SK-N-SH treated with all-trans-retinoic acid at 6 μM for 48 hours (cell line): ENCODE results near the gene LRP2.

Experiments used
- ATAC-seq: fragments of 200-7000 bp; cut with Tn5 transposase; 3 replicates; pipeline ENCODE4 v1.9.1; 2020; ENCODE audit warnings: mild to moderate bottlenecking, moderate library complexity
- ARNTL ChIP-seq: fragments of 450-650 bp; formaldehyde crosslinking; IDR thresholded peaks from 2 replicates; pipeline ENCODE4 v1.5.0; 2020; ENCODE audit warnings: low read depth, mild to moderate bottlenecking, moderate library complexity, borderline replicate concordance
- ESRRG ChIP-seq: fragments of 250-450 bp; sonication (Bioruptor Pico); IDR thresholded peaks from 2 replicates; pipeline ENCODE4 v1.6.1; 2021; ENCODE audit warnings: mild to moderate bottlenecking
- ISL1 ChIP-seq: fragments of 250-450 bp; sonication (Bioruptor Pico); IDR thresholded peaks from 2 replicates; pipeline ENCODE4 v2.1.2; 2022; ENCODE audit warnings: mild to moderate bottlenecking, moderate library complexity
- OSR1 ChIP-seq: fragments of 250-450 bp; sonication (Bioruptor Pico); IDR thresholded peaks from 2 replicates; pipeline ENCODE4 v1.8.0; 2022; ENCODE audit warnings: moderate library complexity, mild to moderate bottlenecking, inconsistent platforms
- RARB ChIP-seq: fragments of 250-450 bp; sonication (Bioruptor Pico); IDR thresholded peaks from 2 replicates; pipeline ENCODE4 v1.8.0; 2021; ENCODE audit warnings: mild to moderate bottlenecking, moderate library complexity
- TCF4 ChIP-seq: fragments of 250-450 bp; sonication (Bioruptor Pico); IDR thresholded peaks from 2 replicates; pipeline ENCODE4 v1.8.0; 2021; ENCODE audit warnings: mild to moderate bottlenecking, moderate library complexity, borderline replicate concordance
- TOX ChIP-seq: fragments of 250-450 bp; sonication (Bioruptor Pico); IDR thresholded peaks from 2 replicates; pipeline ENCODE4 v1.8.0; 2021; ENCODE audit warnings: mild to moderate bottlenecking, moderate library complexity, borderline replicate concordance
- ZC3H10 ChIP-seq: fragments of 250-450 bp; sonication (Bioruptor Pico); IDR thresholded peaks from 2 replicates; pipeline ENCODE4 v1.5.1; 2021; ENCODE audit warnings: mild to moderate bottlenecking, moderate library complexity
- ZFP3 ChIP-seq: fragments of 250-450 bp; sonication (Bioruptor Pico); IDR thresholded peaks from 2 replicates; pipeline ENCODE4 v1.5.0; 2020; ENCODE audit warnings: mild to moderate bottlenecking, moderate library complexity
- ZFP30 ChIP-seq: fragments of 450-650 bp; formaldehyde crosslinking; IDR thresholded peaks from 2 replicates; pipeline ENCODE4 v1.5.0; 2022; ENCODE audit warnings: mild to moderate bottlenecking, moderate library complexity
- ZNF565 ChIP-seq: fragments of 450-650 bp; formaldehyde crosslinking; conservative IDR thresholded peaks from 2 replicates; pipeline ENCODE4 v1.5.0; 2020; ENCODE audit warnings: low read depth, mild to moderate bottlenecking, moderate library complexity
- ZNF70 ChIP-seq: fragments of 450-650 bp; formaldehyde crosslinking; IDR thresholded peaks from 2 replicates; pipeline ENCODE4 v1.5.0; 2020; ENCODE audit warnings: mild to moderate bottlenecking, moderate library complexity
- TF ChIP-seq, protein P1 (sequence below): fragments of 250-450 bp; sonication (Bioruptor Pico); IDR thresholded peaks from 2 replicates; pipeline ENCODE4 v1.5.1; 2021; ENCODE audit warnings: mild to moderate bottlenecking, moderate library complexity
- TF ChIP-seq, protein P2 (sequence below): fragments of 250-450 bp; sonication (Bioruptor Pico); IDR thresholded peaks from 2 replicates; pipeline ENCODE4 v1.8.0; 2021; ENCODE audit warnings: low read depth, mild to moderate bottlenecking, moderate library complexity, borderline replicate concordance
- TF ChIP-seq, protein P3 (sequence below): fragments of 250-450 bp; sonication (Bioruptor Pico); IDR thresholded peaks from 2 replicates; pipeline ENCODE4 v1.5.1; 2020; ENCODE audit warnings: low read depth, mild to moderate bottlenecking, moderate library complexity
- TF ChIP-seq, protein P4 (sequence below): fragments of 250-450 bp; sonication (Bioruptor Pico); IDR thresholded peaks from 2 replicates; pipeline ENCODE4 v1.8.0; 2020; ENCODE audit warnings: mild to moderate bottlenecking, moderate library complexity, borderline replicate concordance
- TF ChIP-seq, protein P5 (sequence below): fragments of 250-450 bp; sonication (Bioruptor Pico); IDR thresholded peaks from 2 replicates; pipeline ENCODE4 v1.5.0; 2020; ENCODE audit warnings: mild to moderate bottlenecking, moderate library complexity

LRP2 gene

DNA sequence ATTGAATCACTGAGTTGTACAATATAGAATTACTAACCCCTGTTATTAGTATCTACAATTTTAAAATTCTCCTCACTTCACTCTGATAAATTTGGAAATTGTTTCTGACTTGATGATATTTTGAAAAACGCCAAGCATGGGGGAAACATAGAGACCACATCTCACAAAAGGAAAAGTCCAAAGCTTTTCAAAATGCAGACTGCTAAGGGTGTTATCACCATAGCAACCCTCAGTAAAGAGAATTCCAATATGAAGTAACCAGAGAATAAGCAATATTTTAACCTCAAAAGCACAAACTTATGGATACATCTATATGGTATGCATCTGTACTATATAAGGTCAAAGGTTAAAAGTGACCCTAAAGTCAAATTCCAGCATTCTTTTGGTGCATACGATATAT is 22.7 kb downstream of the LRP2 start (continued):
- TF ChIP-seq, protein P1, sequence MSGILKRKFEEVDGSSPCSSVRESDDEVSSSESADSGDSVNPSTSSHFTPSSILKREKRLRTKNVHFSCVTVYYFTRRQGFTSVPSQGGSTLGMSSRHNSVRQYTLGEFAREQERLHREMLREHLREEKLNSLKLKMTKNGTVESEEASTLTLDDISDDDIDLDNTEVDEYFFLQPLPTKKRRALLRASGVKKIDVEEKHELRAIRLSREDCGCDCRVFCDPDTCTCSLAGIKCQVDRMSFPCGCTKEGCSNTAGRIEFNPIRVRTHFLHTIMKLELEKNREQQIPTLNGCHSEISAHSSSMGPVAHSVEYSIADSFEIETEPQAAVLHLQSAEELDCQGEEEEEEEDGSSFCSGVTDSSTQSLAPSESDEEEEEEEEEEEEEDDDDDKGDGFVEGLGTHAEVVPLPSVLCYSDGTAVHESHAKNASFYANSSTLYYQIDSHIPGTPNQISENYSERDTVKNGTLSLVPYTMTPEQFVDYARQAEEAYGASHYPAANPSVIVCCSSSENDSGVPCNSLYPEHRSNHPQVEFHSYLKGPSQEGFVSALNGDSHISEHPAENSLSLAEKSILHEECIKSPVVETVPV (CRISPR knock-in tag), result no peak
- TF ChIP-seq ZFP30, result no peak
- TF ChIP-seq, protein P2, sequence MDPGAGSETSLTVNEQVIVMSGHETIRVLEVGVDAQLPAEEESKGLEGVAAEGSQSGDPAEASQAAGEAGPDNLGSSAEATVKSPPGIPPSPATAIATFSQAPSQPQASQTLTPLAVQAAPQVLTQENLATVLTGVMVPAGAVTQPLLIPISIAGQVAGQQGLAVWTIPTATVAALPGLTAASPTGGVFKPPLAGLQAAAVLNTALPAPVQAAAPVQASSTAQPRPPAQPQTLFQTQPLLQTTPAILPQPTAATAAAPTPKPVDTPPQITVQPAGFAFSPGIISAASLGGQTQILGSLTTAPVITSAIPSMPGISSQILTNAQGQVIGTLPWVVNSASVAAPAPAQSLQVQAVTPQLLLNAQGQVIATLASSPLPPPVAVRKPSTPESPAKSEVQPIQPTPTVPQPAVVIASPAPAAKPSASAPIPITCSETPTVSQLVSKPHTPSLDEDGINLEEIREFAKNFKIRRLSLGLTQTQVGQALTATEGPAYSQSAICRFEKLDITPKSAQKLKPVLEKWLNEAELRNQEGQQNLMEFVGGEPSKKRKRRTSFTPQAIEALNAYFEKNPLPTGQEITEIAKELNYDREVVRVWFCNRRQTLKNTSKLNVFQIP, result no peak
- TF ChIP-seq, protein P3, sequence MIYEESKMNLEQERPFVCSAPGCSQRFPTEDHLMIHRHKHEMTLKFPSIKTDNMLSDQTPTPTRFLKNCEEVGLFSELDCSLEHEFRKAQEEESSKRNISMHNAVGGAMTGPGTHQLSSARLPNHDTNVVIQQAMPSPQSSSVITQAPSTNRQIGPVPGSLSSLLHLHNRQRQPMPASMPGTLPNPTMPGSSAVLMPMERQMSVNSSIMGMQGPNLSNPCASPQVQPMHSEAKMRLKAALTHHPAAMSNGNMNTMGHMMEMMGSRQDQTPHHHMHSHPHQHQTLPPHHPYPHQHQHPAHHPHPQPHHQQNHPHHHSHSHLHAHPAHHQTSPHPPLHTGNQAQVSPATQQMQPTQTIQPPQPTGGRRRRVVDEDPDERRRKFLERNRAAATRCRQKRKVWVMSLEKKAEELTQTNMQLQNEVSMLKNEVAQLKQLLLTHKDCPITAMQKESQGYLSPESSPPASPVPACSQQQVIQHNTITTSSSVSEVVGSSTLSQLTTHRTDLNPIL (CRISPR knock-in tag), result no peak
- TF ChIP-seq ZFP3 (CRISPR knock-in tag), result no peak
- TF ChIP-seq ZC3H10 (CRISPR knock-in tag), result no peak
- TF ChIP-seq TCF4 (CRISPR knock-in tag), result no peak

DNA sequence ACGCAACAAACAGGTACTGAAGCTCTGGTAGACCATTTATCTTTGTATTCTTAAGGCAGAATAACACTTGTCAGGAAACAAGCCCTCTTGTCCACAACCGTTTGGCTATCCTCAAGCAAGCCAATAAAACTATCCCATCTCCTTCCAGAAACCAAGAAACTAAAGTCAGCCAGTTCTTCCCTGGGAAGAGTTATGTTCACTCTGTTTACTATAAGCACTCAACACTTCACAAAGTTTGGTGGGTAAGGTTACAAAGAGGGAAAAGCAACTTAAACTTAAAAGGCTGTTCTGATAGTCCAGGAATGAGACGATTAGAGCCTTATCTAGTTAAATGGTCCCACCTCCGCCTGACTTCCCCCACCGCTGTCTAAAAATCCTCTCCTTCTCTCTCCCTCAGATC is 25.6 kb downstream of the LRP2 start:
- ATAC-seq, result no peak
- TF ChIP-seq, protein P1 (CRISPR knock-in tag), result no peak
- no peak for TF ChIP-seq TOX (CRISPR knock-in tag)
- TF ChIP-seq, protein P3 (CRISPR knock-in tag), result no peak
- TF ChIP-seq ZNF70 (CRISPR knock-in tag), result no peak
- TF ChIP-seq ZFP3 (CRISPR knock-in tag), result no peak
- no peak for TF ChIP-seq ZC3H10 (CRISPR knock-in tag)
- no peak for TF ChIP-seq ZFP30
- TF ChIP-seq ESRRG (CRISPR knock-in tag), result no peak
- TF ChIP-seq TCF4 (CRISPR knock-in tag), result no peak
- TF ChIP-seq, protein P4, sequence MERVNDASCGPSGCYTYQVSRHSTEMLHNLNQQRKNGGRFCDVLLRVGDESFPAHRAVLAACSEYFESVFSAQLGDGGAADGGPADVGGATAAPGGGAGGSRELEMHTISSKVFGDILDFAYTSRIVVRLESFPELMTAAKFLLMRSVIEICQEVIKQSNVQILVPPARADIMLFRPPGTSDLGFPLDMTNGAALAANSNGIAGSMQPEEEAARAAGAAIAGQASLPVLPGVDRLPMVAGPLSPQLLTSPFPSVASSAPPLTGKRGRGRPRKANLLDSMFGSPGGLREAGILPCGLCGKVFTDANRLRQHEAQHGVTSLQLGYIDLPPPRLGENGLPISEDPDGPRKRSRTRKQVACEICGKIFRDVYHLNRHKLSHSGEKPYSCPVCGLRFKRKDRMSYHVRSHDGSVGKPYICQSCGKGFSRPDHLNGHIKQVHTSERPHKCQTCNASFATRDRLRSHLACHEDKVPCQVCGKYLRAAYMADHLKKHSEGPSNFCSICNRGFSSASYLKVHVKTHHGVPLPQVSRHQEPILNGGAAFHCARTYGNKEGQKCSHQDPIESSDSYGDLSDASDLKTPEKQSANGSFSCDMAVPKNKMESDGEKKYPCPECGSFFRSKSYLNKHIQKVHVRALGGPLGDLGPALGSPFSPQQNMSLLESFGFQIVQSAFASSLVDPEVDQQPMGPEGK, result no peak
- TF ChIP-seq, protein P5, sequence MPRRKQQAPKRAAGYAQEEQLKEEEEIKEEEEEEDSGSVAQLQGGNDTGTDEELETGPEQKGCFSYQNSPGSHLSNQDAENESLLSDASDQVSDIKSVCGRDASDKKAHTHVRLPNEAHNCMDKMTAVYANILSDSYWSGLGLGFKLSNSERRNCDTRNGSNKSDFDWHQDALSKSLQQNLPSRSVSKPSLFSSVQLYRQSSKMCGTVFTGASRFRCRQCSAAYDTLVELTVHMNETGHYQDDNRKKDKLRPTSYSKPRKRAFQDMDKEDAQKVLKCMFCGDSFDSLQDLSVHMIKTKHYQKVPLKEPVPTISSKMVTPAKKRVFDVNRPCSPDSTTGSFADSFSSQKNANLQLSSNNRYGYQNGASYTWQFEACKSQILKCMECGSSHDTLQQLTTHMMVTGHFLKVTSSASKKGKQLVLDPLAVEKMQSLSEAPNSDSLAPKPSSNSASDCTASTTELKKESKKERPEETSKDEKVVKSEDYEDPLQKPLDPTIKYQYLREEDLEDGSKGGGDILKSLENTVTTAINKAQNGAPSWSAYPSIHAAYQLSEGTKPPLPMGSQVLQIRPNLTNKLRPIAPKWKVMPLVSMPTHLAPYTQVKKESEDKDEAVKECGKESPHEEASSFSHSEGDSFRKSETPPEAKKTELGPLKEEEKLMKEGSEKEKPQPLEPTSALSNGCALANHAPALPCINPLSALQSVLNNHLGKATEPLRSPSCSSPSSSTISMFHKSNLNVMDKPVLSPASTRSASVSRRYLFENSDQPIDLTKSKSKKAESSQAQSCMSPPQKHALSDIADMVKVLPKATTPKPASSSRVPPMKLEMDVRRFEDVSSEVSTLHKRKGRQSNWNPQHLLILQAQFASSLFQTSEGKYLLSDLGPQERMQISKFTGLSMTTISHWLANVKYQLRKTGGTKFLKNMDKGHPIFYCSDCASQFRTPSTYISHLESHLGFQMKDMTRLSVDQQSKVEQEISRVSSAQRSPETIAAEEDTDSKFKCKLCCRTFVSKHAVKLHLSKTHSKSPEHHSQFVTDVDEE, result no peak
- no peak for TF ChIP-seq OSR1 (CRISPR knock-in tag)
- TF ChIP-seq ZNF565 (CRISPR knock-in tag), result no peak
- no peak for TF ChIP-seq RARB (CRISPR knock-in tag)
- no peak for TF ChIP-seq ARNTL
- TF ChIP-seq ISL1 (CRISPR knock-in tag), result no peak
- TF ChIP-seq, all 23 proteins: peak for 0
